Choroid plexus epithelial cell (primary cell): Measurements from ENCODE around the gene SIVA1.

Experiments
- DNase-seq: peaks from one replicate; pipeline ENCODE4 v3.0.0-alpha.2; 2010; ENCODE audit warnings: low read depth
- H3K4me3 ChIP-seq: 2 replicates; pipeline ENCODE4 v1.5.1; 2011; ENCODE audit warnings: low read depth, mild to moderate bottlenecking, control low read depth, low read length, moderate library complexity
- TF ChIP-seq, protein P1 (sequence below): conservative IDR thresholded peaks from 2 replicates; pipeline ENCODE4 v1.5.1; 2011; ENCODE audit warnings: low read depth, mild to moderate bottlenecking, control low read depth, inconsistent platforms, low read length, moderate library complexity

The SIVA1 gene, protein sequence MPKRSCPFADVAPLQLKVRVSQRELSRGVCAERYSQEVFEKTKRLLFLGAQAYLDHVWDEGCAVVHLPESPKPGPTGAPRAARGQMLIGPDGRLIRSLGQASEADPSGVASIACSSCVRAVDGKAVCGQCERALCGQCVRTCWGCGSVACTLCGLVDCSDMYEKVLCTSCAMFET

DNA sequence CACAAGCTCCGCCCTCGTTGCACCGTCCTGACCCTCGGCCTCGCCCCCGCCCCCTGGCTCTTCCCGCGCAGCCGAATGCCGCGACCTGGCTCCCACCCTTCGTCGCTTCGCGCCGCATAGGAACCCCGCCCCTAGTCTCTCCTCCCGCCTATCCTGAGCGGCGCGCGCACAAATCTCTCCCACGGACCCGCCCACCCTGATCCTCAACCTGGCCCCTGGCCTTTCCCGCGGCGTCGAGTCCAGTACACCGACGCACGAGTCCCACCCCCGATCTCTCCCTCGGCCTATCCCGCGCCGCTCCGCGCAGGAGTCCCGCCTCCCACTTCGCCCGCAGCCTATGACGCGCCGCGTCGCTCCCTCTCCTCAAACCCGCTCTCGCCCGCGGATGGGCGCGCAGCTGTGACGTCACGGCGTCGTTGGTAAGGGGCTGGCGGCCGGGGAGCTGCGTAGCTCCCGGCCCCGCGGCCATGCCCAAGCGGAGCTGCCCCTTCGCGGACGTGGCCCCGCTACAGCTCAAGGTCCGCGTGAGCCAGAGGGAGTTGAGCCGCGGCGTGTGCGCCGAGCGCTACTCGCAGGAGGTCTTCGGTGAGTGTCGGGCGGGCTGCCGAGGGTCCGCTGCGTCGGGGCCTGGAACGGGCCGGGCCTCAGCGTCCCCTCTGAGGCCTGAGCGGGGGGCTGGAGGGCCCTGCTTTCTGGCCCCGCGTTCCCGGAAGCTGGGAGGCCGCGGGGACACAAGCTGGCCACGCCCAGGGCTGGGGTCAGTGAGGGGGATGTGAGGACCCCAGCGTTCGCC is at the start of gene SIVA1:
SIVA1 (plus strand) TSS at position 413 of the 793 bp plus-strand sequence; CDS start at position 468, 55 bp downstream.
- peak within 1 kb of the TSS; percentile 99 for H3K4me3 ChIP-seq
- peak; percentile 99 for DNase-seq
- TF ChIP-seq, protein P1, sequence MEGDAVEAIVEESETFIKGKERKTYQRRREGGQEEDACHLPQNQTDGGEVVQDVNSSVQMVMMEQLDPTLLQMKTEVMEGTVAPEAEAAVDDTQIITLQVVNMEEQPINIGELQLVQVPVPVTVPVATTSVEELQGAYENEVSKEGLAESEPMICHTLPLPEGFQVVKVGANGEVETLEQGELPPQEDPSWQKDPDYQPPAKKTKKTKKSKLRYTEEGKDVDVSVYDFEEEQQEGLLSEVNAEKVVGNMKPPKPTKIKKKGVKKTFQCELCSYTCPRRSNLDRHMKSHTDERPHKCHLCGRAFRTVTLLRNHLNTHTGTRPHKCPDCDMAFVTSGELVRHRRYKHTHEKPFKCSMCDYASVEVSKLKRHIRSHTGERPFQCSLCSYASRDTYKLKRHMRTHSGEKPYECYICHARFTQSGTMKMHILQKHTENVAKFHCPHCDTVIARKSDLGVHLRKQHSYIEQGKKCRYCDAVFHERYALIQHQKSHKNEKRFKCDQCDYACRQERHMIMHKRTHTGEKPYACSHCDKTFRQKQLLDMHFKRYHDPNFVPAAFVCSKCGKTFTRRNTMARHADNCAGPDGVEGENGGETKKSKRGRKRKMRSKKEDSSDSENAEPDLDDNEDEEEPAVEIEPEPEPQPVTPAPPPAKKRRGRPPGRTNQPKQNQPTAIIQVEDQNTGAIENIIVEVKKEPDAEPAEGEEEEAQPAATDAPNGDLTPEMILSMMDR: no peak

- no peak for DNase-seq
- TF ChIP-seq, protein P1: no peak
- H3K4me3 ChIP-seq: no peak overlapping the region
These were observed 49.7 kb upstream of the SIVA1 start for GRCh38 chr14:104703269-104703668.

DNA sequence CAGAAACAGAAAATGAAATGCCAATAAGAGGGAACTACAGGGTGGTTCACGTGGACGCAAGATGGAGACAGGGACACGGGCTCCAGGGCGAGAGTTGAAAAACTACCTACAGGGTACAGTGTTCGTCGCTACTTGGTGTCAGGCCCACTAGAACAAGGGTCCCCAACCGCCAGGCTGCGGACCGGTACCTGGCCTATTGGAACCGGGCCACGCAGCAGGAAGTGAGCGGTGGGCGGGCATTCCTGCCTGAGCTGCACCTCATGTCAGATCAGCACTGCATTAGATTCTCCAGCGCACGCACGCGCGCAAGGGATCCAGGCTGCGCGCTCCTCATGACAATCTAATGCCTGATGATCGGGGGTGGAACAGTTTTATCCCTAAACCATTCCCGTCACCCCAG is 48.7 kb upstream of the SIVA1 start:
- no peak for DNase-seq
- TF ChIP-seq, protein P1: no peak
- H3K4me3 ChIP-seq: no peak overlapping the region

DNA sequence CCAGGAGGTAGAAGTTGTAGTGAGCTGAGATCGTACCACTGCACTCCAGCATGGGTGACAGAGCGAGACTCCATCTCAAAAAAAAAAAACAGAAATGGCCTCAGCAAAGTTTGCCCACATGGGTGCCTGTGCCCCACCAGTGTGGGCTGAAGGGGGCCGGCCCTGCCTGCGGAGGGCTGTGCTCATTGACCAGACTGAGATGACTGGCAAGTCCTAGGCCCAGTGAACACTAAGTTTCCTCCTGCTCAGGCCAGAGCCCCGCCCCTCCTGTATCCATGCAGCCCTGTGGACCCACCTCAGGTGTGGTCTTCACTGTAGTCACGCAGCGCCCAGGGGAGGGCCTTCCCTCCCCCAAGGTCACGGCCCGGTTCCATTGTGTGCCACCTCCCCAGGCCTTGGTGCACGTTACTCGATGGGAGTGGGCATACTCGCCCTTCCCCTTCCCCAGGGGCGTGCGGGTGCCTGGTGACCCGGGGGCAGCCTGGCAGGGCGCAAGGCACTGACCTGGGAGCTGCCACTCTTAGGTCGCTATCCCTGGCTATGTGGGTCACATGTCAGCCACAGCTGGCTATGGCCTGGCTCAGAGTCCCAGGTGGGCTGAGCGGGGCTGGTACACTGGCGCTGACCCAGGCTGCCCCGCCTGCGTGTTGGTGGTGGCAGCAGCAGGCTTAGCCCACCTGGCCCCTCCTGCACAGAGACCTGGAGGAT is 47.5 kb upstream of the SIVA1 start:
- TF ChIP-seq, protein P1: no peak

GRCh38 chr14:104706733-104707607 is 46.0 kb upstream of the SIVA1 start:
- TF ChIP-seq, protein P1: no peak
- H3K4me3 ChIP-seq: no peak overlapping the region
- DNase-seq: no peak

More for the DNA sequence above, 47.5 kb upstream of the SIVA1 start:
- DNase-seq: peak; percentile 40
- no peak overlapping the region for H3K4me3 ChIP-seq
